GM18873 (cell line): ENCODE results near the gene GCLC.
A peak's percentile ranks its signal among the peaks of the same experiment; 100 is the strongest.
"Not testable (repeated sequence)": the region's sequence is repeated elsewhere in the genome, so short reads cannot be mapped to it uniquely, and the experiment has no call there.

Experiments used
- ATAC-seq: cut with Tn5 transposase; IDR thresholded peaks from one replicate; pipeline ENCODE4 v1.9.1; 2021; ENCODE audit warnings: mild to moderate bottlenecking, moderate library complexity, moderate number of reproducible peaks; ENCODE audit not compliant: unreplicated experiment, low FRiP score

The GCLC gene

DNA sequence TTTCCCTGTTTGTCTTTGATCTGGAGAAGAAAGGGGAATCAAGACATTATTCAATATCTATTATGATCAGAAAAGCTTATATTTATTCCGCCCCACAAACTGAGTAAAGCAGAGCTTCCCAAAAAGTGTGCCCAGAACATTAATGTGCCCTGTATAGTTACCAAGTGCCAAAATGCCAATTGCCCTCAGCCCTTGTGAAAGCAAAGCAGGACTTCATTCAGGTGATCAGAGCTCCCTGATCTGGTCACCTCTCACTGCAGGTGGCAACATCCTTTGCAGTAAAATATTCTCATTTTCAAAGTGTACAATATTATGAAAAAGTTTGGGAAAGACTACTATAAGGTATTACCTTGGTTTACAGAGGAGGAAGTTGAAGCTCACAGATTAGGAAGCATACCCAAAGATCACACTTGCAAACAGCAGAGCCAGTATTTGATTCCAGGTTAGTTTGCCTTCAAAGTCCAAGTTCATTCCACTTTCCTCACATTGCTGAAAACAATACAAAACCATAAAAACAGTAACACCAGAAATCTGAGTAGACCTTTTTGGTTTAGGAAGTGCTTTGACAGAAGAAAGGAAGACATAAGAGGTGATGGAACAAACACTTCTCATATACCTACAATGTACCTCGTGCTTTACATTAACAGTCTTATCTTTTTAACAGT, 19.6 kb upstream of the GCLC start:
- no peak for ATAC-seq

DNA sequence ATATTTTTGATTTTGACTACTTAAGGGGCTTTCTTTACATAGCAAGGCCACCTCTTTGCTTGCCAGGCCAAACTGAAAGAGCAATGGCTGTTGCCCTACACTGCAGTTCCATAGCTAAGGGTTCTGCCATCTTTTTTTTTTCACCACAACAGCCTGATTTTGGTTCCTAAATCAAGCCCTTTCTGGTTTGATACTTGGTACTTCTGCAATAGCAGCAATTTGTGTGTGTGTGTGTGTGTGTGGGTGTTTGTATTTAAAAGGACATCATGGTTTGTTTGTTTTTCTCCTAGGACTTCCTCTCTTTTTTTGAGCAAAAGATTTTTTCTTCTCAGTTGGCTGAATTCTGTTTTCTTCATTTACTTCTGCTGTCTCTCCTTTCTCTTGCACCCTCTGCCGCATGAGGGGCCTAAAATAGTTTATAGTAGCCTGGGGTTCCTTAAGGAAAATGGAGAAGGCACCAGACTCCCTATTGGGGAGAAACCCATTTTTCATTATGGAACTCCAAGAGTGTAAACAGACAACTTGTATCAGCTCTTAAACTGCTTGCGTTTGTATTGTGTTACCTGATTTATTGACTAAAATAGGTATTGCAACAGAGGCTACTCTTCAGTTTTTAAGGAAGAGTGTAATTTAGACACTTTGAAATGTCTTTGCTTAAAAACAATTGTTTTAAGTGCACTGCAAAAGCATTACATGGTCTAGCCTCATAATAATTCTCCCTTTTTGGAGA, 12.2 kb upstream of the GCLC start:
- ATAC-seq, result no peak

DNA sequence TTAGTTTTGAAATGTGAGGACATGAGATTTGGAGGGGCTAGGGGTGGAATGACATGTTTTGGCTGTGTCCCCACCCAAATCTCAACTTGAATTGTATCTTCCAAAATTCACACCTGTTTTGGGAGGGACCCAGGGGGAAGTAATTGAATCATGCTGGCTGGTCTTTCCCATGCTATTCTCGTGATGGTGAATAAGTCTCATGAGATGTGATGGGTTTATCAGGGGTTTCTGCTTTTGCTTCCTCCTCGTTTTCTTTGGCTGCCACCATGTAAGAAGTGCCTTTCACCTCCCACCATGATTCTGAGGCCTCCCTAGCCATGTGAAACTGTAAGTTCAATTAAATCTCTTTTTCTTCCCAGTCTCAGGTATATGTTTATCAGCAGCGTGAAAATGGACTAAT, 8.7 kb upstream of the GCLC start:
- not testable (repeated sequence) for ATAC-seq

DNA sequence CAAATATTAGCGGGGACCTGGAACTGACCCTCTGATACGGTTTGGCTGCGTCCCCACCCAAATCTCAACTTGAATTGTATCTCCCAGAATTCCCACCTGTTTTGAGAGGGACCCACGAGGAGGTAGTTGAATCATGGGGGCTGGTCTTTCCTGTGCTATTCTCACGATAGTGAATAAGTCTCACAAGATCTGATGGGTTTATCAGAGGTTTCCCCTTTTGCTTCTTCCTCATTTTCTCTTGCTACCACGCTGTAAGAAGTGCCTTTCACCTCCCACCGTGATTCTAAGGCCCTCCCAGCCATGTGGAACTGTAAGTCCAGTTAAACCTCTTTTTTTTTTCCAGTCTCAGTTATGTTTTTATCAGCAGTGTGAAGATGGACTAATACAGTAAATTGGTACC, 6.8 kb upstream of the GCLC start:
- not testable (repeated sequence) for ATAC-seq

DNA sequence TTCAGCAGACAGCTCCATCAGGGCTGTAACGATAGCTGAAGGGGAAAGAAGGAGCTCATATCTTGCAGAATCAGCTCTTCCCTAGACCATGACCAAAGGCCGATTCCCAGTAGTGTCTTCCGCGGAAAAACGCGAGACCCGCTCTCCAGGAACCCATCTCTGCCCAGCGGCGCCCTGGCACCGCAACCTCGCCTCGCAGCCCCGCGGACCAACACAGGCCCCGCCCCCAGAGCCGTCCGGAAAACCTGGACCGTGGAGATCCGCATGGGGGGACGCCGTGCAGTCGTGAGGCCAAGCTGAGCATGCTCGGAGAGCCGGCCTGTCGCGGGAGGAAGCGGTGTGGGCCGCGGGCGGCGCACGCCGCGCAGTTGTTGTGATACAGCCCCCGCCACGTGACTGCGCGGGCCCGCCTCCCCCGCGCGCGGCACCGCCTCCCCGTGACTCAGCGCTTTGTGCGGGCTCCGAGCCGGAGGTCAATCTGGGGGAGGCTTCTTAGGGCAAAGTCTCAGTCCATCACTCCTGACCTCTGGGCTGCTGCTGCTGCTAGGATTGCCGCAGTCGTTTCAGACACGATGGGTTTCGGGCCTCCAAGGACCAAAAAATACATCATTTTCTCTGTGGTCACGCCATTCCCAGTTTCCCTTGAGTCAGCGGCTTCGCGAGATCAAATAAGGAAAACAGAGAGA, 3.1 kb upstream of the GCLC start:
- ATAC-seq, result peak; percentile 65

DNA sequence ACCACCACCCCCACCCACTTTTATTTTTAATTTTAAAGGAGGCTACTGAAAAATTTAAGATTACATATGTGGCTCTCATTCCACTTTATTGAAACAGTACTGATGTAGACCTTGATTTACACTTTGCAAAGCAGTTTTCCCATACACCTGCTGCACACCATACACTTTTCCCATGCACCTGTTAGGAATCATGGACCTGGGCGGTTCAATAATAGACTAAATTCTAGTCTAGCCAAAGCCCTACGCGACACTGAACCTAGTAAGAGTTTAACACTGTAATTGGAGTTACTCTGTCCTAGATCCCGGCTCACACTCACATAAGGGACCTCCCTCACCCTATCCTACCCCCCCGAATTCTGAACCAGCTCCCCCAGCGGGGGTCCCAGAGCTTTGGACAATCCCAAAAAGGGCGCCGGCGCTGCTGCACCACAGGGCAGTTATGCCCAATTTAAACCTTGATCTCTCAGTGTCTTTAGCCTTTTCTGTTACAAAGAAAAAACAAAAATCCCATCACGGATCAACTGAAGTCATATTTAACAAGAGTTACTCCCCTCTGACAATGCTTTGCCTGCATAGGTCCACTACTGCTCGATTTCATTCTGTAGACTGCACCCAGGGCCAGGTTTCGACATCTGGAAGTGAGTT, 2.4 kb upstream of the GCLC start:
- peak; percentile 11 for ATAC-seq

DNA sequence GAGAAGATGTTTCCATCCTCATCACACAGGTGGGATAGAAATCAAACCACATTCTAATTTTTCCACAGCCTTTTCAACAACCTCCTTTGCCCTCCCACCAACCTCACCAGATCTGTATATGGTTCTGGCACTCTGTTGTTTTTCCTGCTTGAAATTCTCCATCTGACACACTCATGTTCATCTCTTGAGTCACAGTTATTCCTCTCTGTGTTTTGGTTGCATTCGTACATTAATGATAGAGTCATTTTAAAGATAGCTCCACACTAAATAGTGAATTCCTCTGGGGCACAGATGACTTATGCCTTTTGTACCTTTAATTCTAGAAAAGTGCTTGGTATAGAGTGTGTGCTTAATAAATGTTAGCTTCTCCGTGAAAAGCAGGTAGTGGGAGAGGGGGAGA, 1.4 kb upstream of the GCLC start:
- no peak for ATAC-seq

DNA sequence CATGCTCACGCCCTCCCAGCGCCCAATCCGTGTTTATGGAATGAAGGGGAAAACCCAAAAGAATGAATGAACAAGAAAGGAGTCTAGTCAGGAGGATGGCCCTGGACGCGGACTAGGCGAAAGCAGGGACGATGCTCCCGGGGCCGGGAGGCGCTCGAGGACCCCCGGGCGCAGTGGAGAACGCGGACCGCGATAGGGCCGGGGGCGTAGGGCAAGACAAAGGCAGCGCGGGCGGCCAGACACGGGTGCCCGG, 758 bp downstream of the GCLC start:
- ATAC-seq, result no peak

DNA sequence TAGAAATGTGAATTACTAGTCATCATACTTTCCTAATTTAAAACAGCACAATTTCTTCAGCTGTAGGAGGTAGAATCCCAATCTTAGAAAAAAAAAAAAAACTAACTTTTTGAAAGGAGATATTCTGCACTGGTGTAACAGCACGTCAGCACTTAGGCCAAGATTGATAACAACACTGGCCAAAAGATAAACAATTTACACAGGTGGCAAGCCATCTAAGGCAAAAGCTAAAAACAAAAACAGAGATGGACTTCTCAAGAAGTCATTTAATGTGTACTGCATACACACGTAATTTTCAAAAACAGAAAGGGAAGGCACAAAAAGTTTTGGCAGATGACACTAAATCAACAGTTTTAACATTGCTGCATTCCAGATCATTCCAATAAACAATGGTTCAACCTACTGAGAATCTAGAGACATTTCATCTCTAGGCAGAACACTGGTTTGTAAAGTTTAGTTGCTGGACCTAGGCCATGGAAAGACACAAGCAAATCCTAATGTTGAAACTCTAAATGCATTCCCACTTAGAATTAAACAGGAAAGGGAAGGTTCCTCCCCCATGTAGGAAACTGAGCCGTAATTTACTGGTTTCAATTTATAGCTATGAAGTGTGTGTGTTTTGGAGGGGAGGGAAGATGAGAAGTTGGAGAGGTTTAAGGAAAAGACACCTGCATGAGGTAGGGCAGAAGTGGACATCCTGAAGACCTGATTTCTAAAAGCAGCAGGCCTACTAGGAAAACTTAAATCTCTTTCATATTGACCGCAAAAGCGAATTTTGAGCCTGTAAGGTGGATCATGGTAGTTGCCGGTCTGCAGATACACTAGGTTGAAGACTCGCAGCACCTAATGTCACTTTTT, 1.3 kb downstream of the GCLC start:
- ATAC-seq, result no peak

DNA sequence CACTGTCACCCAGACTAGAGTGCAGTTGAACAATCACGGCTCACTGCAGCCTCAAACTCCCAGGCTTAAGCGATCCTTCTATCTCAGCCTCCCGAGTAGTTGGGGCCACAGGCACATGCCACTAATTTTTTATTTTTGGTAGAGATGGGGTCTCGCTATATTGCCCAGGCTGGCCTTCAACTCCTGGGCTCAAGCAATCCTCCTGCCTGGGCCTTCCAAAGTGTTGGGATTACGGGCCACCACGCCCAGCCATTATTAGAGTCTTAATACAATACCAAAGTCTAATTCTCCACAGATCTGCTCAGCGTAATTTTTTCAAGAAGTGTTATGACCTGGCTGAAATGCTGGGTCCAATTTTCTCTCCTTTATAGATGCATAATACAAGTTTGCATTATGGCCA, 3.0 kb downstream of the GCLC start:
- ATAC-seq, result no peak

DNA sequence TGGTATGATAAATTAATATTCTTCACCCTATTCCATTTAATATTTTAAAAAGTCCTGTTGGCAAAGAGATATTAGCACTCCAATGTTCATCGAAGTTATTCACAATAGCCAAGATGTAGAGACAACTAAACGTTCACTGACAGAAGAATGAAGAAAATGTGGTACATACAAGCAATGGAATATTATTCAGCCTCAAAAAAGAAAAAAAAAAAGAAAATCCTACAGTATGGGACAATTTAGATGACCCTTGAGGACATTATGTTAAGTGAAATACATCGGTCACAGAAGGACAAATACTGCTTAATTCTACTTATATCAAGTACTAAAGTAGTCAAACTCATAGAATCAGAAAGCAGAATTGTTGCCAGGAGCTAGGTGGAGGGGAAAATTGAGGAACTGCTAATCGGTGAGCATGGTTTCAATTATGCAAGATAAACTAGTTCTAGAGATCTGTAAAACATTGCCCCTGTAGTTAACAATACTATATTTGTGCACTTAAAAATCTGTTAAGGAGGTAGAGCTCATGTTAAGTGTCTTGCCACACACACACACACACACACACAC, 4.7 kb downstream of the GCLC start:
- no peak for ATAC-seq

DNA sequence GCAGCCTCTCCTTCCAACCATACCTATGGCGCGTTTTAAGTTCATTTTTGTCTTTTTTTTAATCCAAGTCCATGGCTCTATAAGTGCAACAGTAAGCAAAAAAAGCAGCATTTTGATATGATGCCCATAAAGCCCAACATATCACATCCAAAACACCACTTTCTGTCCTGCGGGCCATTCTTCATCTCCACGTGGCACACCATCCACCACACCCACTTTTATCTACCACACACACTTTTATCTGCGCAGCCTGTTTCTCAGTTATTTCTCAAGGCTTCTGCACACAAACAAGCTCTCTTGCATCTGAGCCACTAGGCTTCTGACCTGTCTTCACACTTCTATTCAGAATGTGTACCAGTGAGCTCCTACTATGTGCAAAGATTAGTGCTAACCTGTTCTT, 5.3 kb downstream of the GCLC start:
- ATAC-seq, result no peak

DNA sequence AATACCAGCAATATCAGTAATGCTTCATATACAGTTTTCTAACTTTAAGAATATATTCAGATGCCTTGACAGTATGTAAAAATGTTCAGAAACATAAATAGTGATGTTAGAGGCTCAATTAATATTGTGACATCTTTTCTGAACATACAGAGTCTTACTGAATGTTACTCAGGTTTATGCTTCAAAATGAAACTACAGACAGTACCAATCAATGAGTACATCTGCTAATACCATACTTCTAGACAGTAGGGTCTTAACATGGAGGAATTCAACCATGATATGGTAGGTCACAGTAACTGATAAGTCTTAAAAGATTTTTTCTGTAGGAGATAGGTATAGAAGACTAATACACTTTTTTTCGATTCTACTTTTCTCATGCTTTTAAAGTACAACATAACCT, 8.3 kb downstream of the GCLC start:
- ATAC-seq, result no peak

DNA sequence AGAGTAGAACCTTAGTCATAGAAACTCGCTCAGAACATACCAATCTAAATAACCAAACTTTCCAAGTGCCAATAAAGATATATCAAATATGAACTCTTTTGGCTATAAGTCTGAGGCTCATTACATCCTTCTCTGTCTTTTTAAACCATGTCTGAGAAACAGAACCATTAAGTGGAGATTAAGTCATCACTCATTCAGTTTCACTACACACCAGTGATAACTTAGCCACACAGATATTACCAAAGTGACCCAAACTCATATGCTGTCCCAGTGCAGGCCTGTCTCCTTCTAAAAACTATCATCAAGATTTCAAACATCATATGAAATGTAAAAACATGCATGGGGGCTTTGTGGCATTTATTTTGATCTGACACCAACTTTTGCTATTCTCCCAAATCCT, 12.0 kb downstream of the GCLC start:
- no peak for ATAC-seq

DNA sequence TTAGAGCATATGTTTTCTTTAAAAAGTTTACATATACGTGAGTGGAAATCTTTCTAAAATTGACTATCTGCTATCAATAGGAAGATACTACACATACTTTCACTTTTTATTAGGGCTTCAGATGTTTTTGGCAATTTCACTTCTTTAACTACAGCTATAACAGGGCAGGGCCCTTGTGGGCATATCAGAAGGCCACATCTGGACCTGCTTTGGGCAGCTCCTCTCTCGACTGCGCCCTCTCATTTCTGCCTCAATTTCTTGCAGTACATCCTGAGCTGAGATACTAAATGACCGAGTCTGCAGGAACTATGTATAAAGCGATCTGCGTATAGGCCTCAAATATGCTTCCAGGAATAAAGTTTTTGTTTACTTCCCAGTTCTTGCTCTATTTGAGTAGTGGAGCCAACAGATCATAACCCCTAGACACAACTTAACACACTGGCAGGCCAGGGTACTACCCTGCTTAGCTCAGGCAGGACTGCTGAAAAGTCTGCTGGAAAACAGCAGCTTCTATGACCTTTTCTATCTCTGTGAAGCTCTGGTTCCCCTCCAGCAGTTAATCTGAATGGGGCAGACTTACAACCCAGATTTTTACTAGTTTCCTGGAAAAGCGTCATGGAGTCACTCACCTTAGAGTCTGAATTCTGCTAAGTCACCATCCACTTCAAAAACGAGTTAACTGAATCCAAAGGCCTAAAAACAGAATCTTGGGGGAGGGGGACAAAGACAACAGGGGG, 12.7 kb downstream of the GCLC start:
- ATAC-seq, result no peak

DNA sequence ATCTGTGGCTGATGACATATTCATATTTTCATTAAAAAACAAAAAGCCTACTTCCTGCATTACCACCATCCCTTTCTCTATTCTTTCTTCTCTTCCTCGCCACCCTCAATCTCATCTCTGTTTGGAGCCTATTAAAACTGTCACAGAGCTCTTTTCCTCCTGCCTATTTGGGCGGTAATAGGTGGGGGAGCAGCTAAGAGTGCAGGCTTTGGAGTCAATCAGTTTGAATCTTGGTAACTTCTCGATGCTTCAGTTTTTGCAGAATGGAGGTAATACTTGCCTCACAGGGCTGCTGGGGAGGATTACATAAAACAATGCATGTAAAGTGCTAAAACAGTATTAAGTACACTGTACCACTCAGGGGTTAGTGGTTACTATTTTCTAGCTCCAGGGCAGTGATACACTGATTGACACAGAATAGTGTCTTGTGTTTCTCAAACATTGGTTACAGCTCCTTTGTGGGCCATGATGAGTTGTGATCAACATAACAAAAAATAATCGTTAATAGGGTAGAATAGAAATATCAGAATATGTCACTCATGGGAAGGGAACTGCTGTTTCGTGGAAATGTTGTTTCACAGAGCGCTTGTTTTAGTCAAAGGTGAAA, 14.0 kb downstream of the GCLC start:
- ATAC-seq, result no peak

DNA sequence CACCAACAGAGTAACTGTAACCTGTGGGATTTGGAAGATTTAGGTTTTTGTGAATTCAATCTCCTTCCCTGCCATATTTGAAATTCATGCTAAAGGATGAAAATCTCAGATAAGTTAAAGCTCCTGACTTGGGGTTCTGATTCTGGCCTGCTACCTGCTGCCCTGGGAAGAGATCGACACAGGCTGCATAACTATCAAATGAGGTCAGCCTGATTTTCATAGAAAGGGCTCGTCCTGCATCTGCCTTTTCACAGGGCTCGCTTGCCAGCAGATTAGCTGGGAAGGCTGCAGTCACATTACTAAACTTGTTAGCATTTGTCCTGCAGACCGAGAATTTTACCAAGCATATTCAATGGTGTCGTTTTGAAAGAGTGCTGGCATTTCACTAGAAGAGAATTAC, 14.6 kb downstream of the GCLC start:
- no peak for ATAC-seq

DNA sequence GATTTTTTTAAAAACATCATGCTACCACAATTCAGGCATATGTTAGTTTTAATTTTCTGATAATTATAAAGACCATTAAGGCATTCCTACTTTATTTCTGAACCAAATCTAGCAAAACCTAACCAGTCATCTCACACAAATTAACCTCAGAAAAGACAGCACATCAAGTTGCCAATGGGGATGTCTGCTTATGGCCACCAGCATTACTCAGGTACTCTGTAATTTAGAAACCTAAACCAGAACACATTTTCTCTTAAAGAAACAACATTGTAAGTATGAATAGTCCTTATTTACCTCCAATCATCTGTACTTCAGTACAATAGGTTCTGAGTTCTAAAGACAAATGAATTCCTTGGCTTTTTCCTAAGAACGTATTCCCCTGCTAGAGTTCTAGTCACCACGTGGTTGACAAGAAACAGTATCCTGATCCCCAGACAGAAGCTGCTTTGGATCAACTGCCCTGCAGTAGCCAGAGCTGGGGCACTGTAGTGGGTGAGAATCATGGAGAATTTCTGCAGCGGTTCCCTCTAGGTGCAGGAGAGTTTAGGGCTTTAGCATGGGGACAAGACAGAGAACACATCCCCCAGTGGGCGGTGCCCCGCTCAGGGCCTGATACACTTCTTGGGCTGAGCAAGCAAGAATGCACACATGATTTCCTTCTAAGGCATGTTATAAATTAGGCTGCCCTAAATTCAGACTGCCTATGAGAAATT, 15.4 kb downstream of the GCLC start:
- no peak for ATAC-seq

DNA sequence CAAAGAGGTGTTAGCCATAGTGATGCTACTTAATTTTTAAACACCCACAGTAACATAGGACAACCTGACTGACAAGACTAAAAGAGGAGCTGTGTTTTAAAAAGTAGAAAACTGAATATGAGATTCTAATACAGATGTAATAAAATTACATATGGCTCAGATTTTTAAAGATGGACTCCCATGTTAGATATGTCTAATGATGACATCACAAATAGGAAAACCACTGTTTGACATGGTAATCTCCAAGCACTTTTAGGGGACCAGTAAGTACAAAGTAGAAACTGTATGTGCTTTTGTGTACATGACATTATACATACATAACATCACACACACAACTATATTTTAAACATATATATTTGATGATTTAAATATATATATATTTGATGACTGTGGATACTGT, 16.8 kb downstream of the GCLC start:
- ATAC-seq, result no peak
